Activated naive CD4-positive, alpha-beta T cell treated with anti-CD3 and anti-CD28 coated beads, Interleukin-2, amount 10 ng/mL, durations not matched to agents 7 days and 5 days (primary cell): ENCODE measurements around the gene LIMCH1.
"Not testable (repeated sequence)": the region's sequence is repeated elsewhere in the genome, so short reads cannot be mapped to it uniquely, and the experiment has no call there.

Source experiments
- CTCF ChIA-PET: fragments of 350-600 bp; sonication (Branson Sonifier 250); formaldehyde crosslinking; loops from one replicate; lab custom pipeline; 2021; ENCODE audit warnings: antibody characterized with exemption; lab: Charles Lee
- DNase-seq: peaks from one replicate; pipeline ENCODE4 v3.0.0-alpha.2; 2020
- H3K27ac Mint-ChIP-seq: one replicate; pipeline ENCODE4 v1.8.0; 2021; ENCODE audit warnings: mild to moderate bottlenecking, moderate library complexity, mixed read lengths
- H3K27me3 Mint-ChIP-seq: one replicate; pipeline ENCODE4 v1.8.0; 2021; ENCODE audit warnings: mild to moderate bottlenecking, mixed read lengths
- H3K36me3 Mint-ChIP-seq: one replicate; pipeline ENCODE4 v1.8.0; 2021; ENCODE audit warnings: mixed read lengths
- H3K4me1 Mint-ChIP-seq: one replicate; pipeline ENCODE4 v1.8.0; 2021; ENCODE audit warnings: mixed read lengths
- H3K4me3 Mint-ChIP-seq: one replicate; pipeline ENCODE4 v1.8.0; 2021; ENCODE audit warnings: mild to moderate bottlenecking, moderate library complexity, mixed read lengths
- H3K9me3 Mint-ChIP-seq: one replicate; pipeline ENCODE4 v1.8.0; 2021; ENCODE audit warnings: mixed read lengths

Gene LIMCH1

GRCh38 chr4:41722181-41722580 lies 184.2 kb downstream of the LIMCH1 start:
- Mint-ChIP-seq H3K4me3 (no peak overlapping the region), H3K36me3 (no peaks in the 10 kb centered on the region), H3K9me3 (peaks cover 9% of the 10 kb centered on the region), H3K27ac (no peak overlapping the region), H3K27me3 (no peaks in the 10 kb centered on the region), H3K4me1 (no peaks in the 10 kb centered on the region)
- DNase-seq, result no peak
- CTCF ChIA-PET, result no interaction called here

DNA sequence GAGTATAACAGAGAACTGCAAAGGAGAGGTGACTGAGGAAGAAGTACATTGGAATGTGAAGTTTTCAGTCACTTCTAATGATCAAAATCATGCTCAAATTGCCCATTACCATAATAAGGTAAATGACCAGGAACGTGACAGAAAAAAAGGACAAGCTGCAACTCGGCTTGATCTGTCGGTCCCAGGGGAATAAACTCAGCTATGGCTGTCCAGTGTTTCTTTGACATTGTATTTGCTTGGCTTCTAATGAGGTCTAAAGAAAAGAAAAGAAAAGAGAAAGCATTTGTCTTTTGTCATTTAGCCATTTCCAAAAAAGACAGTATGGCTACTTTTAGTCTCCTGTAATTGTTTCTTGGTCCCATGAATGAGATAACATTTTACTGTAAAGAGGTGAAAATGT lies 185.3 kb downstream of the LIMCH1 start:
- H3K4me1 Mint-ChIP-seq, result no peaks in the 10 kb centered on the region
- H3K27ac Mint-ChIP-seq, result no peak overlapping the region
- H3K27me3 Mint-ChIP-seq, result no peaks in the 10 kb centered on the region
- H3K36me3 Mint-ChIP-seq, result no peaks in the 10 kb centered on the region
- no peak overlapping the region for H3K4me3 Mint-ChIP-seq
- CTCF ChIA-PET, result no interaction called here
- H3K9me3 Mint-ChIP-seq, result peaks cover 9% of the 10 kb centered on the region
- DNase-seq, result no peak

DNA sequence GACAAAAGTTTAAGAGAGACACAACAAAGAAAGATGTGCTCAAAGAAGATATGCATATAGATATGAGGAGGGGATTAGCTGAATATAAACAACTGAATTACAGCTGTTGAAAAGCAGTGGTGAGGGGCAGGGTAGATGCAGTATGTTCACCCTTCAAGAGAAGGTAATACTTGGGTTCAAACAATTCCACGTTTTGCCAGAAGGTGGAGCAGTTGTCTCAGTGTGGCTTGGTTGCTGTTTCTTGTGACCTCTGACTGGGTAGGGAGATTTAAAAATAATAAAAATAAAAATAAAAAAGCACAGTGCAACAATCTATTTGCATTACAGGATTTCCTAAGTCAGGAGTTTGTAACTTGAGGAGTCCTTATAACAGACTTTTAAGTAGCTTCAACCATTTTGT lies 187.3 kb downstream of the LIMCH1 start:
- CTCF ChIA-PET, result interaction anchor here (1.1 kb wide), 1 partner anchor 163 kb away, joined by 4 read pairs; no protein-coding TSS in a partner anchor
- no peaks in the 10 kb centered on the region for H3K4me1 Mint-ChIP-seq
- no peaks in the 10 kb centered on the region for H3K36me3 Mint-ChIP-seq
- no peak overlapping the region for H3K27ac Mint-ChIP-seq
- DNase-seq, result no peak
- no peaks in the 10 kb centered on the region for H3K27me3 Mint-ChIP-seq
- H3K4me3 Mint-ChIP-seq, result no peak overlapping the region
- peaks cover 9% of the 10 kb centered on the region for H3K9me3 Mint-ChIP-seq

GRCh38 chr4:41727861-41728572 lies 190.1 kb downstream of the LIMCH1 start:
- H3K27me3 Mint-ChIP-seq, result no peaks in the 10 kb centered on the region
- H3K36me3 Mint-ChIP-seq, result no peaks in the 10 kb centered on the region
- no peak overlapping the region for H3K27ac Mint-ChIP-seq
- no peak overlapping the region for H3K4me3 Mint-ChIP-seq
- peaks cover 9% of the 10 kb centered on the region for H3K9me3 Mint-ChIP-seq
- no peak for DNase-seq
- no peaks in the 10 kb centered on the region for H3K4me1 Mint-ChIP-seq
- CTCF ChIA-PET, result no interaction called here

GRCh38 chr4:41728573-41728913 lies 190.6 kb downstream of the LIMCH1 start:
- H3K4me3 Mint-ChIP-seq, result no peak overlapping the region
- peaks cover 5% of the 10 kb centered on the region for H3K9me3 Mint-ChIP-seq
- CTCF ChIA-PET, result no interaction called here
- no peak overlapping the region for H3K27ac Mint-ChIP-seq
- no peaks in the 10 kb centered on the region for H3K27me3 Mint-ChIP-seq
- H3K36me3 Mint-ChIP-seq, result no peaks in the 10 kb centered on the region
- no peaks in the 10 kb centered on the region for H3K4me1 Mint-ChIP-seq
- no peak for DNase-seq

DNA sequence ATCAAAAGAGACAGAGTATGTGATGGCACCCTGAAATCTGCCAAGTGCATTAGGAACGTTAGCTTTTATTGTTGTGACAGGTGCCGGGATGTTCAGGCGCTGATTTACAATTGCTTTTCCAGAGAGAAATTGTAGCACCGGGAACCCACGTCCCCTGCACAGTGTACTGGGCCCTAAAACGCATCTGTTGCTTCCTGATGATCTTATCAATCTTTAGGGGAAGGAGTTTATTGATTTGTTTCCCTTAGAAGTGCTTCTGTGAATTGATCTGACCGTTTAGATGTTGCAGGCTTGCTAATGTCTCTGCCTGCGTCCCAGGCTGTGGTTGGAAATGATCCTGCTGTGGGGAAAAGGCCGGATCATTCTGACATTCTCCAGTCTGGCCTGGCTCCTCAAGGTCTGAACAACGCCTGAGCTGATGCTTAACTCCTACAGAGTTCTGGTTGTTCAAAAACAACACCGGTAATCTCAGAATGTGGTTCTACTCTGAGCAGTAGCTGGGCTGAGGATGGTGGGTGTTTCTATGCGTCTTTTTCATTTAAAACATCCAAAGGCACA lies 193.7 kb downstream of the LIMCH1 start:
- H3K36me3 Mint-ChIP-seq, result no peaks in the 10 kb centered on the region
- H3K4me1 Mint-ChIP-seq, result no peaks in the 10 kb centered on the region
- peak overlapping the region; percentile 14 for H3K27ac Mint-ChIP-seq
- no peak for DNase-seq
- H3K9me3 Mint-ChIP-seq, result peaks cover 2% of the 10 kb centered on the region
- CTCF ChIA-PET, result no interaction called here
- no peak overlapping the region for H3K4me3 Mint-ChIP-seq
- no peaks in the 10 kb centered on the region for H3K27me3 Mint-ChIP-seq

DNA sequence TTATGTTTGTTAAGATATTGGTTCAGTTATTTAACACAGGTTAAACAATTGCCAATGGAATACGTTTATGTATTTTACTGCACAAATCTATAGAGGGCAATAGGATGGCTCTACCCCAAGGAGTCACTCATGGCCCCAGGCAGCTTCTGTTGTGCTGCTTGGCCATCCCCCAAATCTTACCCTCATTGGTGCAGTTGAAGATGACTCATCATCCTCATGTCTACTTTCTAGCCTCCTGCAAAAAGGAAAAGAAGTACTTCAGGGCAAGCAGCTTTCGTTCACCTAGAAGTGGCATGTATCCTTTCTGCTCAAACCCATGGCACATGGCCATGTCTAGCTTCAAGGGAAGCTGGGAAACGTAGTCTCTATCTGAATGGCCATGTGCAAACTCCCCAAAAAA lies 196.4 kb downstream of the LIMCH1 start:
- H3K4me3 Mint-ChIP-seq, result no peak overlapping the region
- peaks cover 2% of the 10 kb centered on the region for H3K9me3 Mint-ChIP-seq
- H3K27ac Mint-ChIP-seq, result no peak overlapping the region
- DNase-seq, result no peak
- CTCF ChIA-PET, result no interaction called here
- H3K4me1 Mint-ChIP-seq, result no peaks in the 10 kb centered on the region
- no peaks in the 10 kb centered on the region for H3K27me3 Mint-ChIP-seq
- H3K36me3 Mint-ChIP-seq, result no peaks in the 10 kb centered on the region

DNA sequence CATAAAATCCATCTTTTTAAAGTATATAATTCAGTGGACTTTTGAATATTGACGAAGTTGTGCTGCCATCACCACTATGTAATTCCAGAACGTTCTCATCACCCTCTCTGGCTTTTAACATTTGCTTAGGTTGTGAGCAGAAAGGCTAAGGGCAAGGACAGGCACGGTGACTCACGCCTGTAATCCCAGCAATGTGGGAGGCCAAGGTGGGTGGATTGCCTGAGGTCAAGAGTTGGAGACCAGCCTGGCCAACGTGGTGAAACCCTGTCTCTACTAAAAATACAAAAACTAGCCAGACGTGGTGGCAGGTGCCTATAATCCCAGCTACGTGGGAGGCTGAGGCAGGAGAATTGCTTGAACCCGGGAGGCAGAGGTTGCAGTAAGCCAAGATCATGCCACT lies 199.5 kb downstream of the LIMCH1 start:
- H3K9me3 Mint-ChIP-seq, H3K36me3 Mint-ChIP-seq, CTCF ChIA-PET, H3K27ac Mint-ChIP-seq, DNase-seq, H3K4me1 Mint-ChIP-seq, H3K4me3 Mint-ChIP-seq, H3K27me3 Mint-ChIP-seq: not testable (repeated sequence)

DNA sequence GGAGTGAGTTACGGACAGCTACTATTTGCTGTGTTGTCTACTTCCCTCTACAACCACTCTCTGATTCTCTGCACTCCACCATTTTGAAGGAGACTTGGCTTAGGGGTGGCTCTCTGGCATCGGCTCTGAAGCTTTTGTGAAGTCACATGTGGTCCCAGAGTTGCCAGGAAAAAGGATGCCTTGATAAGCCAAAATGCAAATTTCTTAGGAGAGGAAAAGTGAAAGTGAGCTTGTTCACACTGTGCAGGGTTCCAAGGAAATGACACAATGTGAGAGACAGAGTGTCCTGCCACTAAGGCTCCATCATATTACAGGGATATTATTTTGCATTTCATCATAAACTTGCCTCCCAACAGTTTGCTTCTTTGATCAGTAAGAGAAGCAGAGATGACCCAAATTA lies 203.4 kb downstream of the LIMCH1 start:
- Mint-ChIP-seq H3K9me3 (peaks cover 3% of the 10 kb centered on the region), H3K36me3 (peaks cover 5% of the 10 kb centered on the region), H3K27ac (no peak overlapping the region), H3K4me1 (no peaks in the 10 kb centered on the region), H3K4me3 (no peak overlapping the region), H3K27me3 (peaks cover 36% of the 10 kb centered on the region)
- no peak for DNase-seq
- CTCF ChIA-PET, result no interaction called here

- peaks cover 3% of the 10 kb centered on the region for H3K9me3 Mint-ChIP-seq
- H3K36me3 Mint-ChIP-seq, result peaks cover 7% of the 10 kb centered on the region
- no peak overlapping the region for H3K4me3 Mint-ChIP-seq
- CTCF ChIA-PET, result no interaction called here
- H3K4me1 Mint-ChIP-seq, result no peaks in the 10 kb centered on the region
- DNase-seq, result no peak
- peak overlapping the region; percentile 68 for H3K27ac Mint-ChIP-seq
- H3K27me3 Mint-ChIP-seq, result peaks cover 70% of the 10 kb centered on the region
These were observed 206.8 kb downstream of the LIMCH1 start for GRCh38 chr4:41744572-41745291.

DNA sequence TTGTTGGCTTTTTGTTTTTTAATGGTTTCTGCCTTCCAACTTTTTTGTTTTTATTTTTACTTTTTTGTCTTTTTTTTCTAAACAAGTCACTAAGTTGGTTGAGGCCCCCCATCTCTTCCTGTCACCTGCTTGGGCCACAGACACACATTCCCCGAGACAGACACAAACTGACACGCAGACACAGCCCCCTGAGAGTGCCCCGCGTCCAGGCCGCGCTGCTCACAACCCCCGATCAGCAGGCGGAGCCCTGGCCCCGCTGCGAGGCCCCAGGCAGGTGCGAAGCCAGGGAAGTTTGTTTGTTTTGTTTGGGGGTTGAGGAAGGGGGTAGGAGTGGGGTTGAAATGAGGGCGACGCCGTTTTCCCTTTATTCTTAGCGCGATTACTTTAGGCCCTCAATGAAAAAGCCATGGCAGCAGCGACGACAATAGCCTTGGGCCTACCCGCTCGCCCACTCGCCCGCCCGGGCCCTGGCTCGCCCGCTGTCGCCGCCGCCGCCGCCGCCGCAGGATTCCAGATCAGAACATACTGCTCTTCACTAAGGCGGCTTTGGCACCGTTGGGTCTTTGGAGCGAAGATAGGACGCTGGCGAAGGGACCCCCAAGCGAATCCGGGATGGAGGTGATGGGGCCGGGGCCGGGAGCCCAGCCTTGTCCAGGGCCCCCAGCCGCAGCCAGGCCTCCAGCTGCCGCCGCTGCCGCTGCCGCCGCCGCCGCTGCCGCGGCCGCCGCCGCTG lies 207.5 kb downstream of the LIMCH1 start:
- CTCF ChIA-PET, result no interaction called here
- Mint-ChIP-seq H3K36me3 (peaks cover 7% of the 10 kb centered on the region), H3K27me3 (peaks cover 77% of the 10 kb centered on the region), H3K9me3 (peaks cover 3% of the 10 kb centered on the region), H3K4me1 (no peaks in the 10 kb centered on the region), H3K27ac (no peak overlapping the region), H3K4me3 (no peak overlapping the region)
- DNase-seq, result no peak

GRCh38 chr4:41746025-41746439 lies 208.1 kb downstream of the LIMCH1 start:
- CTCF ChIA-PET, result no interaction called here
- DNase-seq, result no peak
- Mint-ChIP-seq H3K4me1 (no peaks in the 10 kb centered on the region), H3K27ac (peak overlapping the region; percentile 76), H3K4me3 (no peak overlapping the region), H3K27me3 (peaks cover 83% of the 10 kb centered on the region), H3K36me3 (peaks cover 7% of the 10 kb centered on the region), H3K9me3 (peaks cover 3% of the 10 kb centered on the region)

DNA sequence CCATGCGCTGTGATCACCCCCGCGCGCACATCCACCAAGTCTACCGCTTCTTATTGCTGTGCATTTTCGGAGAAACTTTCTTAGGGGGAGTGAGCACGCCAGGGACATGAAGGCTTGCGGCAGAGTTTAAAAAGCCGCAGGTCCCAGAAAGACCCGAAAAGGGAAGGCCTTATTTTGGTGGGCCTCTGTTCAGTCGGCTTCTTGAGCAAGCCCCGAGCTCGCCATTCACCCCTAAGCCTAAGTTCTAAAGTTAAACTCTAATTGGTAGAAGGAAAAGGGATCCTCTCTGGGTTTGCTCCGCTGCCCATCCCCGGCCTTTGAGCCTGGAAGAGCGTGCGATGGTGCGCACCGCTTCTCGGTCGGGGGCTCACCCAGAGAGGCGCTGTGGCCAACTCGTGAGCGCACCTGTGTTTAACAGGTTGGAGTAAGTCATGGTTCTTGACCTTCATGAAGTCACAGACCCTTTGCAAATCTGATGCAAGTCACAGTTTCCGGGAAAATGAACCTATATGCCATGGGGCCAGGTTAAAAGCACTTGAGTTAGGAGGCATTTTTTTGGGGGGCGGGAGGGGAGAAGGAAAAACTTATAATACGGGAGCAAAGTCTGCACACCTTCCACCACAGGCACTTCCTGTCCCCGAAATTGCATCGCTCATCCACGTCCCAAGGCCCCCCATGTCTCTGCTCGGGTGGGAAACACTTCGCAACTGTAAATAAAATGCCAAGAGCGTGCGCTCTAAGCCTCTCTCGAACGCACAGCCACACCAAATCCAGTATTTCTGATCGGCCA lies 208.7 kb downstream of the LIMCH1 start:
- Mint-ChIP-seq H3K27me3 (peaks cover 89% of the 10 kb centered on the region), H3K9me3 (peaks cover 3% of the 10 kb centered on the region), H3K27ac (no peak overlapping the region), H3K4me1 (no peaks in the 10 kb centered on the region), H3K36me3 (peaks cover 7% of the 10 kb centered on the region), H3K4me3 (no peak overlapping the region)
- no peak for DNase-seq
- CTCF ChIA-PET, result no interaction called here
